HG03469 (cell line): ENCODE measurements around the gene ZBTB46.

Experiments
- ATAC-seq: cut with Tn5 transposase; IDR thresholded peaks from one replicate; pipeline ENCODE4 v1.9.1; 2021; ENCODE audit warnings: mild to moderate bottlenecking, moderate library complexity, moderate number of reproducible peaks; ENCODE audit not compliant: unreplicated experiment

The ZBTB46 gene

GRCh38 chr20:63842258-63842657 lies 11.2 kb upstream of the ZBTB46 start:
- no peak for ATAC-seq

- no peak for ATAC-seq
Measured at GRCh38 chr20:63840405-63840828, 9.4 kb upstream of the ZBTB46 start.

- no peak for ATAC-seq
Measured at GRCh38 chr20:63839620-63840019, 8.6 kb upstream of the ZBTB46 start.

GRCh38 chr20:63837479-63837878 lies 6.4 kb upstream of the ZBTB46 start:
- no peak for ATAC-seq

- ATAC-seq = no peak
Measured at GRCh38 chr20:63836458-63837344, 5.6 kb upstream of the ZBTB46 start.

GRCh38 chr20:63835021-63835858 lies 4.2 kb upstream of the ZBTB46 start:
- ATAC-seq = no peak

- ATAC-seq = no peak
Measured at GRCh38 chr20:63834491-63834880, 3.4 kb upstream of the ZBTB46 start.

GRCh38 chr20:63833776-63834490 lies 2.9 kb upstream of the ZBTB46 start:
- ATAC-seq = no peak

- ATAC-seq = no peak
Measured at GRCh38 chr20:63831993-63832686, 1.1 kb upstream of the ZBTB46 start.

GRCh38 chr20:63831646-63831992 lies 555 bp upstream of the ZBTB46 start:
- no peak for ATAC-seq

GRCh38 chr20:63829945-63830835 lies 874 bp downstream of the ZBTB46 start:
- ATAC-seq = no peak

GRCh38 chr20:63829603-63829944 lies 1.5 kb downstream of the ZBTB46 start:
- ATAC-seq = no peak

- ATAC-seq = no peak
Measured at GRCh38 chr20:63828951-63829350, 2.1 kb downstream of the ZBTB46 start.

- no peak for ATAC-seq
Measured at GRCh38 chr20:63828545-63828944, 2.5 kb downstream of the ZBTB46 start.

- no peak for ATAC-seq
Measured at GRCh38 chr20:63828124-63828523, 2.9 kb downstream of the ZBTB46 start.

- ATAC-seq = no peak
Measured at GRCh38 chr20:63826753-63827152, 4.3 kb downstream of the ZBTB46 start.

GRCh38 chr20:63825331-63826118 lies 5.5 kb downstream of the ZBTB46 start:
- ATAC-seq = no peak

GRCh38 chr20:63823691-63824311 lies 7.3 kb downstream of the ZBTB46 start:
- ATAC-seq = no peak

- ATAC-seq = no peak
Measured at GRCh38 chr20:63822276-63822696, 8.8 kb downstream of the ZBTB46 start.
